Measurements from ENCODE around the gene HOTAIR.

- no peak for TF ChIP-seq EZH2 (IDR thresholded peaks at IDR 0.05; ENCODE audit: low read depth)
- TF ChIP-seq, protein P1, sequence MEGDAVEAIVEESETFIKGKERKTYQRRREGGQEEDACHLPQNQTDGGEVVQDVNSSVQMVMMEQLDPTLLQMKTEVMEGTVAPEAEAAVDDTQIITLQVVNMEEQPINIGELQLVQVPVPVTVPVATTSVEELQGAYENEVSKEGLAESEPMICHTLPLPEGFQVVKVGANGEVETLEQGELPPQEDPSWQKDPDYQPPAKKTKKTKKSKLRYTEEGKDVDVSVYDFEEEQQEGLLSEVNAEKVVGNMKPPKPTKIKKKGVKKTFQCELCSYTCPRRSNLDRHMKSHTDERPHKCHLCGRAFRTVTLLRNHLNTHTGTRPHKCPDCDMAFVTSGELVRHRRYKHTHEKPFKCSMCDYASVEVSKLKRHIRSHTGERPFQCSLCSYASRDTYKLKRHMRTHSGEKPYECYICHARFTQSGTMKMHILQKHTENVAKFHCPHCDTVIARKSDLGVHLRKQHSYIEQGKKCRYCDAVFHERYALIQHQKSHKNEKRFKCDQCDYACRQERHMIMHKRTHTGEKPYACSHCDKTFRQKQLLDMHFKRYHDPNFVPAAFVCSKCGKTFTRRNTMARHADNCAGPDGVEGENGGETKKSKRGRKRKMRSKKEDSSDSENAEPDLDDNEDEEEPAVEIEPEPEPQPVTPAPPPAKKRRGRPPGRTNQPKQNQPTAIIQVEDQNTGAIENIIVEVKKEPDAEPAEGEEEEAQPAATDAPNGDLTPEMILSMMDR (conservative IDR thresholded peaks at IDR 0.05): no peak
Measured at GRCh38 chr12:53965281-53966084, 9.3 kb downstream of the HOTAIR start.

All from PC-9 (cell line).